ENCODE results near the gene SLC19A1. TPM values are rescaled to one million over a fixed set of nuclear protein-coding genes. Genes with fewer than 3 reads are reported as not detected.

The SLC19A1 gene
- total RNA-seq, 1 donor from 2014 or later = 28.2 TPM

GRCh38 chr21:45572783-45573451 lies 30.7 kb upstream of the SLC19A1 start:
- no peak for DNase-seq (ENCODE audit: extremely low spot score, unreplicated experiment)
- no peaks in the 10 kb centered on the region for H3K9me3 Mint-ChIP-seq
- peaks cover 22% of the 10 kb centered on the region for H3K27me3 Mint-ChIP-seq
- H3K4me1 Mint-ChIP-seq (ENCODE audit: unreplicated experiment) = peaks cover 25% of the 10 kb centered on the region
- no peak overlapping the region for H3K27ac Mint-ChIP-seq
- no peaks in the 10 kb centered on the region for H3K36me3 Mint-ChIP-seq
- H3K4me3 Mint-ChIP-seq = no peak overlapping the region
- TF ChIP-seq CTCF (conservative IDR thresholded peaks at IDR 0.05) = no peak

GRCh38 chr21:45572231-45572630 lies 30.0 kb upstream of the SLC19A1 start:
- no peaks in the 10 kb centered on the region for H3K36me3 Mint-ChIP-seq
- H3K27ac Mint-ChIP-seq = no peak overlapping the region
- H3K4me3 Mint-ChIP-seq = no peak overlapping the region
- H3K27me3 Mint-ChIP-seq = peaks cover 24% of the 10 kb centered on the region
- H3K4me1 Mint-ChIP-seq (ENCODE audit: unreplicated experiment) = peaks cover 25% of the 10 kb centered on the region
- no peaks in the 10 kb centered on the region for H3K9me3 Mint-ChIP-seq
- no peak for DNase-seq (ENCODE audit: extremely low spot score, unreplicated experiment)
- no peak for TF ChIP-seq CTCF (conservative IDR thresholded peaks at IDR 0.05)

GRCh38 chr21:45571641-45572040 lies 29.4 kb upstream of the SLC19A1 start:
- H3K27me3 Mint-ChIP-seq = peaks cover 30% of the 10 kb centered on the region
- no peak for TF ChIP-seq CTCF (conservative IDR thresholded peaks at IDR 0.05)
- no peak overlapping the region for H3K27ac Mint-ChIP-seq
- H3K9me3 Mint-ChIP-seq = no peaks in the 10 kb centered on the region
- no peak for DNase-seq (ENCODE audit: extremely low spot score, unreplicated experiment)
- H3K4me1 Mint-ChIP-seq (ENCODE audit: unreplicated experiment) = peaks cover 25% of the 10 kb centered on the region
- H3K36me3 Mint-ChIP-seq = no peaks in the 10 kb centered on the region
- no peak overlapping the region for H3K4me3 Mint-ChIP-seq

- H3K4me1 Mint-ChIP-seq (ENCODE audit: unreplicated experiment) = peaks cover 25% of the 10 kb centered on the region
- H3K36me3 Mint-ChIP-seq = no peaks in the 10 kb centered on the region
- H3K27me3 Mint-ChIP-seq = peaks cover 24% of the 10 kb centered on the region
- no peak for DNase-seq (ENCODE audit: extremely low spot score, unreplicated experiment)
- no peak overlapping the region for H3K27ac Mint-ChIP-seq
- TF ChIP-seq CTCF (conservative IDR thresholded peaks at IDR 0.05) = no peak
- H3K9me3 Mint-ChIP-seq = no peaks in the 10 kb centered on the region
- no peak overlapping the region for H3K4me3 Mint-ChIP-seq
Measured at GRCh38 chr21:45570826-45571601, 28.8 kb upstream of the SLC19A1 start.

- TF ChIP-seq CTCF (conservative IDR thresholded peaks at IDR 0.05) = no peak
- Mint-ChIP-seq H3K27ac (no peak overlapping the region), H3K4me3 (no peak overlapping the region), H3K36me3 (no peaks in the 10 kb centered on the region), H3K4me1 (ENCODE audit: unreplicated experiment) (peaks cover 25% of the 10 kb centered on the region), H3K27me3 (peaks cover 24% of the 10 kb centered on the region), H3K9me3 (no peaks in the 10 kb centered on the region)
- DNase-seq (ENCODE audit: extremely low spot score, unreplicated experiment) = no peak
Measured at GRCh38 chr21:45570071-45570470, 27.8 kb upstream of the SLC19A1 start.
